Uterus (tissue), 4 donors: ENCODE data around the gene ADCY3. TPM values are rescaled to one million over a fixed set of nuclear protein-coding genes. Genes with fewer than 3 reads are reported as not detected.

ENCODE experiments used
- DNase-seq, 2 donors: peaks; one replicate each; pipeline ENCODE4 v3.0.0-alpha.2; 2019 to 2020
- H3K27ac ChIP-seq, 2 donors: fragments of 200-600 bp; sonication (generic); 1 replicate in 1 of 2; 2 replicates in 1 of 2; pipeline ENCODE4 v1.5.1; 2016 to 2018
- H3K27me3 ChIP-seq, 2 donors: fragments of 200-600 bp; sonication (generic); one replicate each; pipeline ENCODE4 v1.5.1; 2018 to 2019; ENCODE audit warnings: control low read depth in 1 of 2
- H3K36me3 ChIP-seq, 2 donors: fragments of 200-600 bp; sonication (generic); one replicate each; pipeline ENCODE4 v1.5.1; 2019; ENCODE audit warnings: control low read depth in 1 of 2
- H3K4me1 ChIP-seq, 2 donors: fragments of 200-600 bp; sonication (generic); one replicate each; pipeline ENCODE4 v1.5.1; 2018 to 2019; ENCODE audit warnings: control low read depth in 1 of 2
- H3K4me3 ChIP-seq, 2 donors: fragments of 200-600 bp; sonication (generic); 1 replicate in 1 of 2; 2 replicates in 1 of 2; pipeline ENCODE4 v1.5.1; 2018 to 2019; ENCODE audit warnings: mild to moderate bottlenecking in 1 of 2
- H3K9me3 ChIP-seq, 2 donors: fragments of 200-600 bp; sonication (generic); one replicate each; pipeline ENCODE4 v1.5.1; 2019; ENCODE audit warnings: control low read depth in 1 of 2
- CTCF ChIP-seq, 4 experiments: fragments of 200-600 bp in 2 of 4; fragments of 450-650 bp in 2 of 4; sonication (generic) in 2 of 4; IDR thresholded peaks; one replicate each; pipeline ENCODE4 v1.5.1; 2016 to 2019; ENCODE audit warnings: antibody characterized with exemption in 4 of 4, mild to moderate bottlenecking in 2 of 4, moderate library complexity in 1 of 4
- POLR2A ChIP-seq, 2 donors: fragments of 450-650 bp; IDR thresholded peaks; one replicate each; pipeline ENCODE4 v1.6.1; 2016; ENCODE audit warnings: antibody characterized with exemption in 2 of 2, mild to moderate bottlenecking in 1 of 2, moderate library complexity in 1 of 2
- intact Hi-C: fragments of 100-400 bp; cut with DNase I; formaldehyde crosslinking; loops from one replicate; pipeline ENCODE4 v1.15.1; 2023; ENCODE audit warnings: low total_unique reads
- total RNA-seq, 4 donors: library from RNA; depleted of rRNA in 3 of 4; stranded (reverse); fragments of >200 nt in 3 of 4; gene quantifications; one replicate each; pipeline versions ENCODE4 v1.1.0 to v1.2.4, GENCODE V29; 2014 to 2023
- donor health status: DM: yes; HTN: yes; CAD: no.

The ADCY3 gene
- total RNA-seq, 4 donors from 2014 or later: 37.9 to 104 (median 51.7) TPM

- Histone ChIP-seq H3K4me1 (peaks cover 0 to 6% of the 10 kb centered on the region in 2 donors), H3K36me3 (no peaks in the 10 kb centered on the region), H3K27me3 (no peaks in the 10 kb centered on the region), H3K4me3 (peak overlapping the region; percentile 65 to 86), H3K27ac (peak overlapping the region; percentile 73 to 80), H3K9me3 (no peaks in the 10 kb centered on the region)
- no peak for TF ChIP-seq POLR2A (IDR thresholded peaks at IDR 0.05)
- no peak for TF ChIP-seq CTCF (IDR thresholded peaks at IDR 0.05)
- intact Hi-C loops: no loop called here
- DNase-seq: no peak
Observed at GRCh38 chr2:24919037-24919505, 966 bp downstream of the ADCY3 start.

- H3K27me3 ChIP-seq: no peaks in the 10 kb centered on the region
- no peaks in the 10 kb centered on the region for H3K36me3 ChIP-seq
- H3K4me1 ChIP-seq: peaks cover 0 to 10% of the 10 kb centered on the region in 2 donors
- H3K27ac ChIP-seq: peak overlapping the region; percentile 73 to 80
- intact Hi-C loops: no loop called here
- DNase-seq: no peak
- TF ChIP-seq POLR2A (IDR thresholded peaks at IDR 0.05) (no peak), CTCF (IDR thresholded peaks at IDR 0.05) (no peak)
- H3K4me3 ChIP-seq: peak overlapping the region; percentile 65 to 86
- H3K9me3 ChIP-seq: no peaks in the 10 kb centered on the region
Observed at GRCh38 chr2:24918326-24919036, 1.6 kb downstream of the ADCY3 start.

GRCh38 chr2:24917731-24918325 lies 2.2 kb downstream of the ADCY3 start:
- TF ChIP-seq CTCF (IDR thresholded peaks at IDR 0.05): no peak
- no peak for TF ChIP-seq POLR2A (IDR thresholded peaks at IDR 0.05)
- intact Hi-C loops: no loop called here
- peak overlapping the region in 1 of 2 donors; percentile 80 for H3K27ac ChIP-seq
- no peak for DNase-seq
- peaks cover 0 to 11% of the 10 kb centered on the region in 2 donors for H3K4me1 ChIP-seq
- no peaks in the 10 kb centered on the region for H3K27me3 ChIP-seq
- H3K36me3 ChIP-seq: no peaks in the 10 kb centered on the region
- H3K4me3 ChIP-seq: peak overlapping the region; percentile 65 to 86
- no peaks in the 10 kb centered on the region for H3K9me3 ChIP-seq

- Histone ChIP-seq H3K4me1 (peaks cover 0 to 11% of the 10 kb centered on the region in 2 donors), H3K9me3 (no peaks in the 10 kb centered on the region), H3K27ac (peak overlapping the region; percentile 7 to 80), H3K27me3 (no peaks in the 10 kb centered on the region), H3K36me3 (no peaks in the 10 kb centered on the region), H3K4me3 (peak overlapping the region in 1 of 2 donors; percentile 86)
- intact Hi-C loops: no loop called here
- no peak for TF ChIP-seq POLR2A (IDR thresholded peaks at IDR 0.05)
- TF ChIP-seq CTCF (IDR thresholded peaks at IDR 0.05): no peak
- no peak for DNase-seq
Observed at GRCh38 chr2:24917086-24917485, 3.0 kb downstream of the ADCY3 start.

- TF ChIP-seq CTCF (IDR thresholded peaks at IDR 0.05) (no peak), POLR2A (IDR thresholded peaks at IDR 0.05) (no peak)
- Histone ChIP-seq H3K4me1 (peaks cover 0 to 11% of the 10 kb centered on the region in 2 donors), H3K9me3 (no peaks in the 10 kb centered on the region), H3K27ac (peak overlapping the region in 1 of 2 donors; percentile 80), H3K36me3 (no peaks in the 10 kb centered on the region), H3K27me3 (no peaks in the 10 kb centered on the region), H3K4me3 (no peak overlapping the region)
- intact Hi-C loops: no loop called here
- no peak for DNase-seq
Observed at GRCh38 chr2:24915796-24916195, 4.2 kb downstream of the ADCY3 start.
